ENCODE measurements around the gene BEST4.
"Not testable (repeated sequence)": the region's sequence is repeated elsewhere in the genome, so short reads cannot be mapped to it uniquely, and the experiment has no call there.

Gene BEST4

GRCh38 chr1:44785501-44786137 is 2.4 kb downstream of the BEST4 start:
- H3K27ac ChIP-seq: peak overlapping the region in 7 of 21 experiments; percentile 2 to 78 (median 18)
- H3K4me3 ChIP-seq: peak overlapping the region in 4 of 7 experiments; percentile 28 to 42 (median 36)

- Histone ChIP-seq H3K27ac (peak overlapping the region in 1 of 21 experiments; percentile 51), H3K4me3 (no peak overlapping the region)
Observed at GRCh38 chr1:44785029-44785380, 3.0 kb downstream of the BEST4 start.

GRCh38 chr1:44784094-44785028 is 3.6 kb downstream of the BEST4 start:
- peak overlapping the region in 17 of 21 experiments; percentile 22 to 81 (median 57) for H3K27ac ChIP-seq
- H3K4me3 ChIP-seq: peak overlapping the region; percentile 27 to 48 (median 39)

GRCh38 chr1:44783697-44784093 is 4.3 kb downstream of the BEST4 start:
- Histone ChIP-seq H3K4me3 (peak overlapping the region in 6 of 7 experiments; percentile 27 to 48 (median 39)), H3K27ac (peak overlapping the region in 17 of 21 experiments; percentile 22 to 81 (median 57))

GRCh38 chr1:44780583-44781121 is 7.3 kb downstream of the BEST4 start:
- no peak overlapping the region for H3K27ac ChIP-seq

GRCh38 chr1:44778705-44779576 is 9.0 kb downstream of the BEST4 start:
- H3K27ac ChIP-seq: no peak overlapping the region
- no peak overlapping the region for H3K4me3 ChIP-seq

More at GRCh38 chr1:44780583-44781121, 7.3 kb downstream of the BEST4 start:
- no peak overlapping the region for H3K4me3 ChIP-seq

- H3K27ac ChIP-seq: peak overlapping the region in 2 of 21 experiments; percentile 14 to 92
Observed at GRCh38 chr1:44777969-44778635, 9.9 kb downstream of the BEST4 start.

GRCh38 chr1:44777547-44777946 is 10.4 kb downstream of the BEST4 start:
- Histone ChIP-seq H3K4me3 (peak overlapping the region in 3 of 7 experiments; percentile 8 to 87 (median 73)), H3K27ac (peak overlapping the region in 4 of 21 experiments; percentile 14 to 98 (median 94))

More at GRCh38 chr1:44777969-44778635, 9.9 kb downstream of the BEST4 start:
- H3K4me3 ChIP-seq: no peak overlapping the region

GRCh38 chr1:44776730-44777068 is 11.3 kb downstream of the BEST4 start:
- peak overlapping the region; percentile 68 to 89 (median 81) for H3K4me3 ChIP-seq
- peak overlapping the region; percentile 87 to 98 (median 95) for H3K27ac ChIP-seq

GRCh38 chr1:44775930-44776729 is 11.8 kb downstream of the BEST4 start:
- peak overlapping the region; percentile 87 to 98 (median 95) for H3K27ac ChIP-seq
- peak overlapping the region; percentile 68 to 89 (median 81) for H3K4me3 ChIP-seq

- H3K27ac ChIP-seq: peak within 1 kb of the TSS; percentile 87 to 98 (median 95)
- peak within 1 kb of the TSS; percentile 68 to 89 (median 81) for H3K4me3 ChIP-seq
Observed at GRCh38 chr1:44775078-44775929, 12.7 kb downstream of the BEST4 start, which contains the start of gene RPS8. Gene RPS8 (plus strand): TSS chr1:44775540. CDS start chr1:44775597, 57 bp downstream.

- not testable (repeated sequence) for H3K4me3 ChIP-seq, H3K27ac ChIP-seq
Observed at GRCh38 chr1:44766421-44766820, 21.5 kb downstream of the BEST4 start.

GRCh38 chr1:44760876-44761275 is 27.1 kb downstream of the BEST4 start:
- H3K4me3 ChIP-seq: no peak overlapping the region
- H3K27ac ChIP-seq: no peak overlapping the region

GRCh38 chr1:44759077-44759476 is 28.9 kb downstream of the BEST4 start:
- no peak overlapping the region for H3K4me3 ChIP-seq
- H3K27ac ChIP-seq: no peak overlapping the region

GRCh38 chr1:44757420-44757819 is 30.6 kb downstream of the BEST4 start:
- Histone ChIP-seq H3K4me3 (no peak overlapping the region), H3K27ac (no peak overlapping the region)

GRCh38 chr1:44747878-44748277 is 40.1 kb downstream of the BEST4 start:
- H3K27ac ChIP-seq: no peak overlapping the region
- H3K4me3 ChIP-seq: no peak overlapping the region

GRCh38 chr1:44743211-44743610 is 44.8 kb downstream of the BEST4 start:
- no peak overlapping the region for H3K27ac ChIP-seq

More at GRCh38 chr1:44743211-44743610, 44.8 kb downstream of the BEST4 start:
- H3K4me3 ChIP-seq: no peak overlapping the region
